ENCODE measurements around the gene MYMK. TPM values are rescaled to one million over a fixed set of nuclear protein-coding genes. Genes with fewer than 3 reads are reported as not detected.
A peak's percentile ranks its signal among the peaks of the same experiment; 100 is the strongest.

MYMK gene
- total and polyA plus RNA-seq, 2 of the 8 experiments (the other 6 are each of a cell fraction or from before 2014, with no cell fraction given): not detected

- Histone ChIP-seq H3K4ac (replicated peaks; ENCODE audit: insufficient read length, low read depth, low read length) (no peak overlapping the region), H4K5ac (ENCODE audit: insufficient read length, low read depth, low read length) (no peak overlapping the region), H2AK5ac (ENCODE audit: low read depth, low read length) (no peak overlapping the region), H3K9me3 (ENCODE audit: insufficient read depth in 2 of 2, low read depth in 1 of 2, low read length in 1 of 2) (no peaks in the 10 kb centered on the region), H2BK12ac (ENCODE audit: low read depth, low read length) (no peak overlapping the region), H4K91ac (replicated peaks; ENCODE audit: insufficient read length, low read length) (no peak overlapping the region), H3K79me2 (ENCODE audit: control insufficient read depth in 1 of 2, insufficient read depth in 2 of 2, low read length in 2 of 2) (no peaks in the 10 kb centered on the region), H3K9ac (replicated peaks in 1 of 4; ENCODE audit: extremely low read depth in 1 of 4, low read depth in 3 of 4, low read length in 3 of 4) (no peak overlapping the region), H2BK20ac (ENCODE audit: low read length) (no peak overlapping the region), H3K23ac (ENCODE audit: insufficient read length) (no peak overlapping the region), H3K4me2 (ENCODE audit: insufficient read depth in 1 of 2, low read depth in 2 of 2, low read length in 2 of 2) (no peak overlapping the region; a peak in 1 of 4 replicates), H3K14ac (ENCODE audit: insufficient read length) (no peak overlapping the region), H3K79me1 (ENCODE audit: low read depth, low read length) (no peaks in the 10 kb centered on the region), H3K4me1 (replicated peaks in 1 of 4; ENCODE audit: control insufficient read depth in 3 of 4, insufficient read depth in 4 of 4, low read length in 3 of 4) (peaks cover 0 to 26% (median 13%) of the 10 kb centered on the region in 4 experiments; a peak in 5 of 7 replicates), H3K36me3 (ENCODE audit: control insufficient read depth in 2 of 4, insufficient read depth in 4 of 4, low read length in 3 of 4) (no peaks in the 10 kb centered on the region), H3K18ac (ENCODE audit: extremely low read depth, low read length) (no peak overlapping the region), H3K23me2 (ENCODE audit: low read depth, low read length) (no peaks in the 10 kb centered on the region), H4K20me1 (replicated peaks in 1 of 2; ENCODE audit: control insufficient read depth in 1 of 2, insufficient read depth in 2 of 2, low read length in 2 of 2) (no peaks in the 10 kb centered on the region), H2BK5ac (ENCODE audit: low read depth, low read length) (no peak overlapping the region), H3K27ac (ENCODE audit: low read depth, low read length) (no peak overlapping the region), H2AFZ (ENCODE audit: low read length) (peak overlapping the region; percentile 67; the same call in 1 of the 2 replicates), H3K56ac (replicated peaks; ENCODE audit: insufficient read length, low read depth, low read length) (no peak overlapping the region), H4K8ac (ENCODE audit: extremely low read depth, insufficient read depth, low read length) (no peak overlapping the region), H3K27me3 (replicated peaks in 1 of 4; ENCODE audit: control insufficient read depth in 3 of 4, extremely low read depth in 1 of 4, insufficient read depth in 3 of 4, low read length in 3 of 4) (peaks cover 0 to 5% (median 3%) of the 10 kb centered on the region in 4 experiments; a peak in 3 of 7 replicates), H2BK120ac (replicated peaks; ENCODE audit: low read depth, low read length) (no peak overlapping the region), H3K4me3 (ENCODE audit: extremely low read depth in 1 of 4, insufficient read depth in 2 of 4, low read depth in 3 of 4, low read length in 4 of 4) (no peak overlapping the region), H2BK15ac (ENCODE audit: low read length) (no peak overlapping the region)
- WGBS, 2 experiments (ENCODE audit: extremely low coverage in 1 of 2, insufficient coverage in 1 of 2, insufficient read length in 1 of 2, insufficient replicate concordance in 2 of 2, low coverage in 1 of 2, low lambda C conversion rate in 2 of 2, missing lambda C conversion rate in 1 of 2): 68% methylated on average over 18 of the region's 18 CpGs; no CpG with 5 or more reads in 1 of the 2 experiments
- peak in 2 of 3 experiments; percentile 38 to 72; a peak in 2 of 4 replicates for TF ChIP-seq CTCF (IDR thresholded peaks at IDR 0.05; ENCODE audit: control extremely low read depth in 1 of 3, insufficient read depth in 1 of 3, low read depth in 1 of 3, low read length in 3 of 3)
- no peak for TF ChIP-seq TEAD4 (IDR thresholded peaks at IDR 0.05; ENCODE audit: low read depth, low read length)
- TF ChIP-seq CREB1 (IDR thresholded peaks at IDR 0.05): 0 out of 2 replicates have a peak, but pooled peaks have one; percentile 36
- TF ChIP-seq RAD21 (IDR thresholded peaks at IDR 0.05 in 1 of 2, conservative IDR thresholded peaks at IDR 0.05 in 1 of 2; ENCODE audit: low read depth in 2 of 2, low read length in 2 of 2): peak; percentile 31 to 41; a peak in 3 of 4 replicates
- CTCF ChIA-PET (ENCODE audit: partially characterized antibody): interaction anchor here (0.6 to 4.2 kb wide), 29 partner anchors 8 to 393 kb away, joined by 3 to 26 read pairs (median 5); no protein-coding TSS in a partner anchor
- no peak for FAIRE-seq
- POLR2A ChIA-PET (ENCODE audit: partially characterized antibody): interaction anchor here (0.9 to 2.8 kb wide), 2 partner anchors 13 to 27 kb away, joined by 3 to 11 read pairs; no protein-coding TSS in a partner anchor
- peak in 1 of 2 experiments; percentile 70 for DNase-seq (ENCODE audit: low read depth in 1 of 2, low spot score in 2 of 2)
Measured at GRCh38 chr9:133540698-133541025, 15.9 kb upstream of the MYMK start.
